GM23338 (cell line): Measurements from ENCODE around the gene HADH. TPM values are rescaled to one million over a fixed set of nuclear protein-coding genes. Genes with fewer than 3 reads are reported as not detected.

Experiments
- ATAC-seq: fragments of 200-7000 bp; cut with Tn5 transposase; 3 replicates; pipeline ENCODE4 v1.9.1; 2020
- DNase-seq: peaks from one replicate; pipeline ENCODE4 v3.0.0-alpha.2; 2015; ENCODE audit warnings: low spot score
- H2AFZ ChIP-seq: fragments of 200-600 bp; sonication (generic); 2 replicates; pipeline ENCODE4 v1.8.0; 2016; ENCODE audit warnings: antibody characterized with exemption, mild to moderate bottlenecking, moderate library complexity
- H3F3A ChIP-seq: fragments of 200-600 bp; sonication (generic); replicated peaks from 2 replicates; pipeline ENCODE4 v1.8.0; 2017; ENCODE audit warnings: antibody characterized with exemption, mixed run types, low read depth
- H3K27ac ChIP-seq: fragments of 200-600 bp; sonication (generic); 2 replicates; pipeline ENCODE4 v1.6.1; 2016; ENCODE audit warnings: low read depth
- H3K27me3 ChIP-seq: fragments of 200-600 bp; sonication (generic); 2 replicates; pipeline ENCODE4 v1.8.0; 2016; ENCODE audit warnings: mild to moderate bottlenecking, mixed run types, moderate library complexity; ENCODE audit not compliant: insufficient read depth
- H3K36me3 ChIP-seq: fragments of 200-600 bp; sonication (generic); 2 replicates; pipeline ENCODE4 v1.8.0; 2016; ENCODE audit warnings: mild to moderate bottlenecking; ENCODE audit not compliant: insufficient read depth
- H3K4me1 ChIP-seq: fragments of 200-600 bp; sonication (generic); 2 replicates; pipeline ENCODE4 v1.8.0; 2016; ENCODE audit warnings: mild to moderate bottlenecking, moderate library complexity; ENCODE audit not compliant: insufficient read depth
- H3K4me2 ChIP-seq: fragments of 200-600 bp; sonication (generic); 2 replicates; pipeline ENCODE4 v1.7.1; 2017; ENCODE audit warnings: mixed run types
- H3K4me3 ChIP-seq: fragments of 200-600 bp; sonication (generic); 2 replicates; pipeline ENCODE4 v1.6.1; 2016; ENCODE audit warnings: mixed run types
- H3K79me2 ChIP-seq: fragments of 200-600 bp; sonication (generic); replicated peaks from 2 replicates; pipeline ENCODE4 v1.8.0; 2017; ENCODE audit warnings: mild to moderate bottlenecking; ENCODE audit not compliant: insufficient read depth
- H3K9me2 ChIP-seq: fragments of 200-600 bp; sonication (generic); 2 replicates; pipeline ENCODE4 v1.8.0; 2017; ENCODE audit not compliant: insufficient read depth
- H4K20me1 ChIP-seq: fragments of 200-600 bp; sonication (generic); replicated peaks from 2 replicates; pipeline ENCODE4 v1.8.0; 2017; ENCODE audit warnings: mild to moderate bottlenecking; ENCODE audit not compliant: insufficient read depth
- H3K27ac Mint-ChIP-seq: 2 replicates; pipeline ENCODE4 v1.8.0; 2020; ENCODE audit warnings: inconsistent platforms, mild to moderate bottlenecking, moderate library complexity, mixed read lengths
- H3K27me3 Mint-ChIP-seq: 3 replicates; pipeline ENCODE4 v1.8.0; 2022; ENCODE audit warnings: low read depth, mild to moderate bottlenecking, moderate library complexity, mixed read lengths, inconsistent platforms; ENCODE audit not compliant: insufficient read depth, poor library complexity
- H3K36me3 Mint-ChIP-seq: 3 replicates; pipeline ENCODE4 v1.8.0; 2021; ENCODE audit warnings: low read depth, mild to moderate bottlenecking, inconsistent platforms, moderate library complexity, mixed read lengths
- H3K4me1 Mint-ChIP-seq: 3 replicates; pipeline ENCODE4 v1.8.0; 2020; ENCODE audit warnings: mild to moderate bottlenecking, inconsistent platforms, mixed read lengths
- H3K4me3 Mint-ChIP-seq: 3 replicates; pipeline ENCODE4 v1.8.0; 2021; ENCODE audit warnings: moderate library complexity, mild to moderate bottlenecking, inconsistent platforms, mixed read lengths
- H3K9me3 Mint-ChIP-seq: 3 replicates; pipeline ENCODE4 v1.8.0; 2020; ENCODE audit warnings: moderate library complexity, mild to moderate bottlenecking, inconsistent platforms, mixed read lengths
- CREB1 ChIP-seq: fragments of 250-450 bp; sonication (Bioruptor Pico); IDR thresholded peaks from 2 replicates; pipeline ENCODE4 v1.5.0; 2020; ENCODE audit warnings: low read depth, mild to moderate bottlenecking, moderate library complexity
- ETS1 ChIP-seq: IDR thresholded peaks from 2 replicates; pipeline ENCODE4 v1.6.1; 2016; ENCODE audit warnings: antibody characterized with exemption
- EZH2 ChIP-seq: fragments of 200-600 bp; sonication (generic); IDR thresholded peaks from one replicate; pipeline ENCODE4 v1.8.0; 2017; ENCODE audit warnings: antibody characterized with exemption, mild to moderate bottlenecking, low read depth; ENCODE audit not compliant: unreplicated experiment
- EZH2phosphoT487 ChIP-seq: fragments of 200-600 bp; sonication (generic); IDR thresholded peaks from one replicate; pipeline ENCODE4 v1.8.1; 2018; ENCODE audit warnings: antibody characterized with exemption; ENCODE audit not compliant: unreplicated experiment
- JUNB ChIP-seq: IDR thresholded peaks from one replicate; pipeline ENCODE4 v1.6.1; 2016; ENCODE audit warnings: antibody characterized with exemption; ENCODE audit not compliant: unreplicated experiment
- NANOG ChIP-seq: IDR thresholded peaks from 2 replicates; pipeline ENCODE4 v1.6.1; 2016; ENCODE audit warnings: antibody characterized with exemption, borderline replicate concordance
- POLR2AphosphoS5 ChIP-seq: IDR thresholded peaks from 2 replicates; pipeline ENCODE4 v1.6.1; 2016; ENCODE audit warnings: antibody characterized with exemption, low read depth
- STAT1 ChIP-seq: IDR thresholded peaks from one replicate; pipeline ENCODE4 v1.6.1; 2016; ENCODE audit warnings: antibody characterized with exemption; ENCODE audit not compliant: unreplicated experiment
- ZNF114 ChIP-seq: fragments of 250-450 bp; sonication (Bioruptor Pico); IDR thresholded peaks from 2 replicates; pipeline ENCODE4 v1.5.0; 2020; ENCODE audit warnings: mild to moderate bottlenecking, moderate library complexity
- ZNF331 ChIP-seq: fragments of 250-450 bp; sonication (Bioruptor Pico); IDR thresholded peaks from 2 replicates; pipeline ENCODE4 v1.5.0; 2020; ENCODE audit warnings: low read depth, mild to moderate bottlenecking, moderate library complexity
- polyA plus RNA-seq: library from polyadenylated mRNA; unstranded; fragments of >200 nt; fragmentation: Nextera tagmentation; extraction: Ambion mirVana; gene quantifications from 2 replicates; pipeline ENCODE4 v1.2.1, GENCODE V29; 2016
- total RNA-seq: library from RNA; depleted of rRNA; stranded (reverse); fragments of >200 nt; shearing (Covaris generic); gene quantifications from 2 replicates; pipeline ENCODE4 v1.2.3, GENCODE V29; 2014
- TF ChIP-seq, protein P1 (sequence below): IDR thresholded peaks from one replicate; pipeline ENCODE4 v1.6.1; 2018; ENCODE audit warnings: antibody characterized with exemption; ENCODE audit not compliant: unreplicated experiment
- TF ChIP-seq, protein P2 (sequence below): fragments of 250-450 bp; sonication (Bioruptor Pico); IDR thresholded peaks from 2 replicates; pipeline ENCODE4 v1.5.0; 2020; ENCODE audit warnings: mild to moderate bottlenecking, moderate library complexity
- TF ChIP-seq, protein P3 (sequence below), 2 experiments: fragments of 200-600 bp in 1 of 2; sonication (generic) in 1 of 2; conservative IDR thresholded peaks; 2 replicates each; pipeline versions ENCODE4 v1.5.1 to v1.6.1; 2016 to 2017; ENCODE audit warnings: antibody characterized with exemption in 2 of 2, low read depth in 2 of 2, mild to moderate bottlenecking in 2 of 2, moderate library complexity in 1 of 2

HADH gene
- total and polyA plus RNA-seq, 2 experiments from 2014 or later: 39.1 to 39.2 TPM

DNA sequence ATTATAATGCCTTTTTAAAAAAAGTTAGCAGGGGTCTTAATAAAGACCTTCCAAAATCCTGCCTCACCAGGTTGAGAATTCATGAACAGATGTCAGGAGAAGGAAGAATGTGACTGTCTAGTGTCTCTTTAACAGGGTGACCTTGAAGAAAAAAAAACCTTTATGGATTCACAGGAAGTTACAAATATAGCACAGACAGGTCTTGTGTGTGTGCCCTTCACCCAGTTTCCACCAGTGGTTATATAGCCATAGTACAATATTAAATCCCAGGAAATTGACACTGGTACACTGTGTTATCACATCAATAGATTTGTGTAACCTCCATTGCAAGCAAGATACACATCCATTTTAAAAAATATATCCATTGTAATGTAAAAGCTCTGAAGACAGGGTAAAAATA lies 43.7 kb downstream of the HADH start:
- Mint-ChIP-seq H3K27me3 (peaks cover 4% of the 10 kb centered on the region), H3K9me3 (no peaks in the 10 kb centered on the region), H3K4me3 (no peak overlapping the region), H3K36me3 (peaks cover 37% of the 10 kb centered on the region), H3K4me1 (peaks cover 10% of the 10 kb centered on the region), H3K27ac (no peak overlapping the region)
- DNase-seq (no peak), ATAC-seq (no peak)
- no peak overlapping the region for H3K4me2 ChIP-seq
- no peaks in the 10 kb centered on the region for H3F3A ChIP-seq
- TF ChIP-seq EZH2phosphoT487: no peak
- no peak for TF ChIP-seq ZNF114 (CRISPR knock-in tag)
- TF ChIP-seq, protein P1, sequence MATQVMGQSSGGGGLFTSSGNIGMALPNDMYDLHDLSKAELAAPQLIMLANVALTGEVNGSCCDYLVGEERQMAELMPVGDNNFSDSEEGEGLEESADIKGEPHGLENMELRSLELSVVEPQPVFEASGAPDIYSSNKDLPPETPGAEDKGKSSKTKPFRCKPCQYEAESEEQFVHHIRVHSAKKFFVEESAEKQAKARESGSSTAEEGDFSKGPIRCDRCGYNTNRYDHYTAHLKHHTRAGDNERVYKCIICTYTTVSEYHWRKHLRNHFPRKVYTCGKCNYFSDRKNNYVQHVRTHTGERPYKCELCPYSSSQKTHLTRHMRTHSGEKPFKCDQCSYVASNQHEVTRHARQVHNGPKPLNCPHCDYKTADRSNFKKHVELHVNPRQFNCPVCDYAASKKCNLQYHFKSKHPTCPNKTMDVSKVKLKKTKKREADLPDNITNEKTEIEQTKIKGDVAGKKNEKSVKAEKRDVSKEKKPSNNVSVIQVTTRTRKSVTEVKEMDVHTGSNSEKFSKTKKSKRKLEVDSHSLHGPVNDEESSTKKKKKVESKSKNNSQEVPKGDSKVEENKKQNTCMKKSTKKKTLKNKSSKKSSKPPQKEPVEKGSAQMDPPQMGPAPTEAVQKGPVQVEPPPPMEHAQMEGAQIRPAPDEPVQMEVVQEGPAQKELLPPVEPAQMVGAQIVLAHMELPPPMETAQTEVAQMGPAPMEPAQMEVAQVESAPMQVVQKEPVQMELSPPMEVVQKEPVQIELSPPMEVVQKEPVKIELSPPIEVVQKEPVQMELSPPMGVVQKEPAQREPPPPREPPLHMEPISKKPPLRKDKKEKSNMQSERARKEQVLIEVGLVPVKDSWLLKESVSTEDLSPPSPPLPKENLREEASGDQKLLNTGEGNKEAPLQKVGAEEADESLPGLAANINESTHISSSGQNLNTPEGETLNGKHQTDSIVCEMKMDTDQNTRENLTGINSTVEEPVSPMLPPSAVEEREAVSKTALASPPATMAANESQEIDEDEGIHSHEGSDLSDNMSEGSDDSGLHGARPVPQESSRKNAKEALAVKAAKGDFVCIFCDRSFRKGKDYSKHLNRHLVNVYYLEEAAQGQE: no peak
- no peak for TF ChIP-seq STAT1
- TF ChIP-seq POLR2AphosphoS5: no peak
- TF ChIP-seq ZNF331 (CRISPR knock-in tag): no peak
- no peak for TF ChIP-seq ETS1
- TF ChIP-seq NANOG: no peak
- TF ChIP-seq, protein P2, sequence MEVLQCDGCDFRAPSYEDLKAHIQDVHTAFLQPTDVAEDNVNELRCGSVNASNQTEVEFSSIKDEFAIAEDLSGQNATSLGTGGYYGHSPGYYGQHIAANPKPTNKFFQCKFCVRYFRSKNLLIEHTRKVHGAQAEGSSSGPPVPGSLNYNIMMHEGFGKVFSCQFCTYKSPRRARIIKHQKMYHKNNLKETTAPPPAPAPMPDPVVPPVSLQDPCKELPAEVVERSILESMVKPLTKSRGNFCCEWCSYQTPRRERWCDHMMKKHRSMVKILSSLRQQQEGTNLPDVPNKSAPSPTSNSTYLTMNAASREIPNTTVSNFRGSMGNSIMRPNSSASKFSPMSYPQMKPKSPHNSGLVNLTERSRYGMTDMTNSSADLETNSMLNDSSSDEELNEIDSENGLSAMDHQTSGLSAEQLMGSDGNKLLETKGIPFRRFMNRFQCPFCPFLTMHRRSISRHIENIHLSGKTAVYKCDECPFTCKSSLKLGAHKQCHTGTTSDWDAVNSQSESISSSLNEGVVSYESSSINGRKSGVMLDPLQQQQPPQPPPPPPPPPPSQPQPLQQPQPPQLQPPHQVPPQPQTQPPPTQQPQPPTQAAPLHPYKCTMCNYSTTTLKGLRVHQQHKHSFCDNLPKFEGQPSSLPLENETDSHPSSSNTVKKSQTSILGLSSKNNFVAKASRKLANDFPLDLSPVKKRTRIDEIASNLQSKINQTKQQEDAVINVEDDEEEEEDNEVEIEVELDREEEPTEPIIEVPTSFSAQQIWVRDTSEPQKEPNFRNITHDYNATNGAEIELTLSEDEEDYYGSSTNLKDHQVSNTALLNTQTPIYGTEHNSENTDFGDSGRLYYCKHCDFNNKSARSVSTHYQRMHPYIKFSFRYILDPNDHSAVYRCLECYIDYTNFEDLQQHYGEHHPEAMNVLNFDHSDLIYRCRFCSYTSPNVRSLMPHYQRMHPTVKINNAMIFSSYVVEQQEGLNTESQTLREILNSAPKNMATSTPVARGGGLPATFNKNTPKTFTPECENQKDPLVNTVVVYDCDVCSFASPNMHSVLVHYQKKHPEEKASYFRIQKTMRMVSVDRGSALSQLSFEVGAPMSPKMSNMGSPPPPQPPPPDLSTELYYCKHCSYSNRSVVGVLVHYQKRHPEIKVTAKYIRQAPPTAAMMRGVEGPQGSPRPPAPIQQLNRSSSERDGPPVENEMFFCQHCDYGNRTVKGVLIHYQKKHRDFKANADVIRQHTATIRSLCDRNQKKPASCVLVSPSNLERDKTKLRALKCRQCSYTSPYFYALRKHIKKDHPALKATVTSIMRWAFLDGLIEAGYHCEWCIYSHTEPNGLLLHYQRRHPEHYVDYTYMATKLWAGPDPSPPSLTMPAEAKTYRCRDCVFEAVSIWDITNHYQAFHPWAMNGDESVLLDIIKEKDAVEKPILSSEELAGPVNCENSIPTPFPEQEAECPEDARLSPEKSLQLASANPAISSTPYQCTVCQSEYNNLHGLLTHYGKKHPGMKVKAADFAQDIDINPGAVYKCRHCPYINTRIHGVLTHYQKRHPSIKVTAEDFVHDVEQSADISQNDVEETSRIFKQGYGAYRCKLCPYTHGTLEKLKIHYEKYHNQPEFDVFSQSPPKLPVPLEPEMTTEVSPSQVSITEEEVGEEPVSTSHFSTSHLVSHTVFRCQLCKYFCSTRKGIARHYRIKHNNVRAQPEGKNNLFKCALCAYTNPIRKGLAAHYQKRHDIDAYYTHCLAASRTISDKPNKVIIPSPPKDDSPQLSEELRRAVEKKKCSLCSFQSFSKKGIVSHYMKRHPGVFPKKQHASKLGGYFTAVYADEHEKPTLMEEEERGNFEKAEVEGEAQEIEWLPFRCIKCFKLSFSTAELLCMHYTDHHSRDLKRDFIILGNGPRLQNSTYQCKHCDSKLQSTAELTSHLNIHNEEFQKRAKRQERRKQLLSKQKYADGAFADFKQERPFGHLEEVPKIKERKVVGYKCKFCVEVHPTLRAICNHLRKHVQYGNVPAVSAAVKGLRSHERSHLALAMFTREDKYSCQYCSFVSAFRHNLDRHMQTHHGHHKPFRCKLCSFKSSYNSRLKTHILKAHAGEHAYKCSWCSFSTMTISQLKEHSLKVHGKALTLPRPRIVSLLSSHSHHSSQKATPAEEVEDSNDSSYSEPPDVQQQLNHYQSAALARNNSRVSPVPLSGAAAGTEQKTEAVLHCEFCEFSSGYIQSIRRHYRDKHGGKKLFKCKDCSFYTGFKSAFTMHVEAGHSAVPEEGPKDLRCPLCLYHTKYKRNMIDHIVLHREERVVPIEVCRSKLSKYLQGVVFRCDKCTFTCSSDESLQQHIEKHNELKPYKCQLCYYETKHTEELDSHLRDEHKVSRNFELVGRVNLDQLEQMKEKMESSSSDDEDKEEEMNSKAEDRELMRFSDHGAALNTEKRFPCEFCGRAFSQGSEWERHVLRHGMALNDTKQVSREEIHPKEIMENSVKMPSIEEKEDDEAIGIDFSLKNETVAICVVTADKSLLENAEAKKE (CRISPR knock-in tag): no peak
- no peak for TF ChIP-seq JUNB
- TF ChIP-seq, protein P3, sequence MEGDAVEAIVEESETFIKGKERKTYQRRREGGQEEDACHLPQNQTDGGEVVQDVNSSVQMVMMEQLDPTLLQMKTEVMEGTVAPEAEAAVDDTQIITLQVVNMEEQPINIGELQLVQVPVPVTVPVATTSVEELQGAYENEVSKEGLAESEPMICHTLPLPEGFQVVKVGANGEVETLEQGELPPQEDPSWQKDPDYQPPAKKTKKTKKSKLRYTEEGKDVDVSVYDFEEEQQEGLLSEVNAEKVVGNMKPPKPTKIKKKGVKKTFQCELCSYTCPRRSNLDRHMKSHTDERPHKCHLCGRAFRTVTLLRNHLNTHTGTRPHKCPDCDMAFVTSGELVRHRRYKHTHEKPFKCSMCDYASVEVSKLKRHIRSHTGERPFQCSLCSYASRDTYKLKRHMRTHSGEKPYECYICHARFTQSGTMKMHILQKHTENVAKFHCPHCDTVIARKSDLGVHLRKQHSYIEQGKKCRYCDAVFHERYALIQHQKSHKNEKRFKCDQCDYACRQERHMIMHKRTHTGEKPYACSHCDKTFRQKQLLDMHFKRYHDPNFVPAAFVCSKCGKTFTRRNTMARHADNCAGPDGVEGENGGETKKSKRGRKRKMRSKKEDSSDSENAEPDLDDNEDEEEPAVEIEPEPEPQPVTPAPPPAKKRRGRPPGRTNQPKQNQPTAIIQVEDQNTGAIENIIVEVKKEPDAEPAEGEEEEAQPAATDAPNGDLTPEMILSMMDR (conservative IDR thresholded peaks at IDR 0.05; ENCODE audit: low read depth in 2 of 2): no peak
- TF ChIP-seq EZH2: no peak
- no peak for TF ChIP-seq CREB1
- H3K79me2 ChIP-seq: no peaks in the 10 kb centered on the region
- H3K4me1 ChIP-seq: no peaks in the 10 kb centered on the region
- H4K20me1 ChIP-seq: no peaks in the 10 kb centered on the region; the same call in 1 of the 2 replicates
- H3K36me3 ChIP-seq: peaks cover 8% of the 10 kb centered on the region
- no peak overlapping the region for H3K27ac ChIP-seq
- H2AFZ ChIP-seq: no peak overlapping the region
- H3K9me2 ChIP-seq: no peaks in the 10 kb centered on the region
- H3K4me3 ChIP-seq: no peak overlapping the region
- H3K27me3 ChIP-seq: no peaks in the 10 kb centered on the region
